Activated CD4-positive, alpha-beta memory T cell treated with anti-CD3 and anti-CD28 coated beads, Interleukin-2, amount 10 ng/mL, durations not matched to agents 7 days and 5 days (primary cell): ENCODE measurements around the gene CHMP3. TPM values are rescaled to one million over a fixed set of nuclear protein-coding genes. Genes with fewer than 3 reads are reported as not detected.

Source experiments
- CTCF ChIA-PET: fragments of 350-600 bp; sonication (Branson Sonifier 250); formaldehyde crosslinking; loops from one replicate; lab custom pipeline; 2021; ENCODE audit warnings: antibody characterized with exemption, inconsistent platforms; lab: Charles Lee
- POLR2A ChIA-PET: fragments of 350-600 bp; sonication (Branson Sonifier 250); formaldehyde crosslinking; loops from one replicate; lab custom pipeline; 2021; ENCODE audit warnings: antibody characterized with exemption; lab: Charles Lee
- DNase-seq: peaks from one replicate; pipeline ENCODE4 v3.0.0-alpha.2; 2020
- H3K27ac Mint-ChIP-seq: one replicate; pipeline ENCODE4 v1.8.0; 2021; ENCODE audit warnings: mild to moderate bottlenecking, mixed read lengths
- H3K27me3 Mint-ChIP-seq: one replicate; pipeline ENCODE4 v1.8.0; 2021; ENCODE audit warnings: mixed read lengths
- H3K36me3 Mint-ChIP-seq: one replicate; pipeline ENCODE4 v1.8.0; 2021; ENCODE audit warnings: low read depth, mixed read lengths
- H3K4me1 Mint-ChIP-seq: one replicate; pipeline ENCODE4 v1.8.0; 2021; ENCODE audit warnings: mixed read lengths
- H3K4me3 Mint-ChIP-seq: one replicate; pipeline ENCODE4 v1.8.0; 2021; ENCODE audit warnings: mild to moderate bottlenecking, mixed read lengths
- H3K9me3 Mint-ChIP-seq: one replicate; pipeline ENCODE4 v1.8.0; 2021; ENCODE audit warnings: mixed read lengths
- total RNA-seq, 2 experiments: library from RNA; stranded (reverse); gene quantifications; one replicate each; pipeline ENCODE4 v1.2.3, GENCODE V29; 2021

Gene CHMP3
- total RNA-seq, 2 experiments from 2014 or later: 39.1 to 41.5 TPM

GRCh38 chr2:86491088-86491487 is 72.2 kb downstream of the CHMP3 start:
- Mint-ChIP-seq H3K36me3 (peaks cover 98% of the 10 kb centered on the region), H3K4me1 (peaks cover under 1% of the 10 kb centered on the region), H3K27me3 (no peaks in the 10 kb centered on the region), H3K9me3 (no peaks in the 10 kb centered on the region), H3K4me3 (no peak overlapping the region), H3K27ac (no peak overlapping the region)
- POLR2A ChIA-PET: interaction anchor here (1.3 kb wide), 1 partner anchor 12 kb away, joined by 3 read pairs; no protein-coding TSS in a partner anchor
- CTCF ChIA-PET: no interaction called here
- no peak for DNase-seq

DNA sequence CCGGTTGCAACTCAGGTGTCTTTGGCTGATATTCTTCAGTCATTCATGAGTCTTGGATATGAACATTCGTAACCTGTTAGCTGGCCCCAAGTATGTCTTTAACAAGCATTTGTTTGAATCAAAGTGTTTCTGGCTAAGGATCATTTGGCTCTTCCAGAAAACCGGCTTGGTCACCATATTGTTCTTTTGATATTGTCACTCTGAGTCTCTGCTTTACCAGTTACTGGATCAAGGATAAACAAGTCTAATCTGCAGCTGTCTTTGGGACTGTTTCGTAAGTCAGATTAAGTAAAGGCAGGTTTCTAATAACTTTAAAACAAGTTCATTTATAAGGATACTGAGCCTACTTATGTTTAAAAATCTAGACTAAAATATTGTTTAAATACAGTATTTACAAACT is 73.0 kb downstream of the CHMP3 start:
- peaks cover 98% of the 10 kb centered on the region for H3K36me3 Mint-ChIP-seq
- no peak for DNase-seq
- CTCF ChIA-PET: no interaction called here
- H3K4me3 Mint-ChIP-seq: no peak overlapping the region
- H3K4me1 Mint-ChIP-seq: peaks cover 8% of the 10 kb centered on the region
- POLR2A ChIA-PET: no interaction called here
- no peak overlapping the region for H3K27ac Mint-ChIP-seq
- no peaks in the 10 kb centered on the region for H3K9me3 Mint-ChIP-seq
- H3K27me3 Mint-ChIP-seq: no peaks in the 10 kb centered on the region

GRCh38 chr2:86489542-86489941 is 73.7 kb downstream of the CHMP3 start:
- Mint-ChIP-seq H3K4me3 (no peak overlapping the region), H3K27me3 (no peaks in the 10 kb centered on the region), H3K27ac (no peak overlapping the region), H3K36me3 (peaks cover 98% of the 10 kb centered on the region), H3K4me1 (peaks cover 14% of the 10 kb centered on the region), H3K9me3 (no peaks in the 10 kb centered on the region)
- CTCF ChIA-PET: no interaction called here
- DNase-seq: no peak
- POLR2A ChIA-PET: no interaction called here

DNA sequence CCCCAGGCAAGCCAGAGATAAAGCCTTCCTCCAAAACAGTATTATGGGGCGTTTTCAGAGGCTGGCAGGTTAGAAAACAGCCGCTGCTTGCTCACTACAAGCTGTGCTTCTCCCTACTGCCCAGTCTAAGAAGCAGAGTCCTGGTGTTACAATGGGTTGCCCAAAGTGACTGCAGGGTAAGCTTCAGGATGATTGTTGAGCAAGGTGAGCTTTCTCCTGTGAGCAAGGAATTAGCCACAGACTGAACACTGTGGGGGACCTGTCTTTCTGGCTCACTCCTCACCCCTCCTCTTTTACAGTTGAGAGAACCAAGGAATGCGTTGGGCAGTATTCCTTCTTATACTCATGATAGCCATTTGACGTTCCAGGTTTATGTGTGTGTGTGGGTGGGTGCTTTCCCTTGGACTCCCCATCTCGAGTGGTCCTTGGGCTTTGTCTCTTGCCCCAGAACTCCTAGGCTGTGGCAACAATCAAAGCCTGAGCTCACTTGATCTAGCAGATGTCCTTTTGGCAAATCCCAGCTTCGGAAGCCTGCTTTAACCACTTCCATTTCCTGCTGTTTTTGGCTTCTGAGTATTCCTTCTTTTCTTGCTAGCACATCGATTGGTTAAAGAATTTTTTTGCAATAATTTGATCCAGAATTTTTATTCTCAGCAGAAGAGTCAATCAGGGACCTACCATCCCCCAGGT is 74.5 kb downstream of the CHMP3 start:
- Mint-ChIP-seq H3K4me3 (no peak overlapping the region), H3K4me1 (peaks cover 16% of the 10 kb centered on the region), H3K9me3 (no peaks in the 10 kb centered on the region), H3K27me3 (no peaks in the 10 kb centered on the region), H3K36me3 (peaks cover 98% of the 10 kb centered on the region), H3K27ac (no peak overlapping the region)
- CTCF ChIA-PET: no interaction called here
- POLR2A ChIA-PET: interaction anchor here (1.3 to 2.1 kb wide), 2 partner anchors 47 to 74 kb away, joined by 4 to 7 read pairs; partner anchors contain the start of gene KDM3A
- no peak for DNase-seq

GRCh38 chr2:86487062-86487461 is 76.2 kb downstream of the CHMP3 start:
- Mint-ChIP-seq H3K9me3 (no peaks in the 10 kb centered on the region), H3K36me3 (peaks cover 100% of the 10 kb centered on the region), H3K27me3 (no peaks in the 10 kb centered on the region), H3K4me3 (no peak overlapping the region), H3K4me1 (peaks cover 21% of the 10 kb centered on the region), H3K27ac (no peak overlapping the region)
- DNase-seq: no peak
- ChIA-PET POLR2A (interaction anchor here (1.3 to 2.1 kb wide), 3 partner anchors 45 to 75 kb away, joined by 4 to 7 read pairs (median 6); partner anchors contain the start of gene KDM3A), CTCF (no interaction called here)

GRCh38 chr2:86485802-86486201 is 77.4 kb downstream of the CHMP3 start:
- no peak overlapping the region for H3K4me3 Mint-ChIP-seq

GRCh38 chr2:86485103-86485502 is 78.1 kb downstream of the CHMP3 start:
- DNase-seq: no peak

More at GRCh38 chr2:86485802-86486201, 77.4 kb downstream of the CHMP3 start:
- Mint-ChIP-seq H3K27me3 (no peaks in the 10 kb centered on the region), H3K4me1 (peaks cover 30% of the 10 kb centered on the region), H3K36me3 (peaks cover 99% of the 10 kb centered on the region), H3K9me3 (no peaks in the 10 kb centered on the region), H3K27ac (no peak overlapping the region)
- ChIA-PET POLR2A (interaction anchor here (0.9 to 2.0 kb wide), 3 partner anchors 44 to 352 kb away, joined by 3 to 6 read pairs (median 3); partner anchors contain the start of gene KDM3A), CTCF (no interaction called here)
- no peak for DNase-seq

DNA sequence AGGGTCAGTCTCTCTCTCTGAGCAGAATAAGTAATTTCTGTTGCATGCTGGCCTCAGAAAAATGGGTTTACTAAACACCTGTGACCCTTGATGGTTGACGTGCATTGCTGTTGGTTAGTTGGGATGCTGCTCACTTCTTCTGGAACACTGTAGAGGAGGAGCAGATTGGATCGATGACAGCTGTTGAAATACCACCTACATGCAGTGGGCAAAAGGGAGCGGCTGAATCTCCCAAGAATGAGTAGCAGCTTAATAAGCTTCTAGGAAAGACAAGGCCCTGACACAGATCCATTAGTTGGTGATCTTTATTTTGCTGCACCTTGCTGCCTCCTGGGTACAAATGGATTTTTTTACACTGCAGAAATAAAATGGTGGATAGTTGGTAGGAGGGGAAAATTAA is 78.9 kb downstream of the CHMP3 start:
- H3K27ac Mint-ChIP-seq: no peak overlapping the region
- H3K4me3 Mint-ChIP-seq: no peak overlapping the region
- H3K4me1 Mint-ChIP-seq: peaks cover 31% of the 10 kb centered on the region

More at GRCh38 chr2:86485103-86485502, 78.1 kb downstream of the CHMP3 start:
- H3K4me1 Mint-ChIP-seq: peaks cover 31% of the 10 kb centered on the region
- no peak overlapping the region for H3K4me3 Mint-ChIP-seq
- H3K36me3 Mint-ChIP-seq: peaks cover 99% of the 10 kb centered on the region
- H3K27me3 Mint-ChIP-seq: no peaks in the 10 kb centered on the region
- H3K27ac Mint-ChIP-seq: no peak overlapping the region
- no peaks in the 10 kb centered on the region for H3K9me3 Mint-ChIP-seq
- ChIA-PET POLR2A (interaction anchor here (0.9 to 2.0 kb wide), 2 partner anchors 44 to 351 kb away, joined by 3 to 6 read pairs; partner anchors contain the start of gene KDM3A), CTCF (no interaction called here)

GRCh38 chr2:86482034-86482433 is 81.2 kb downstream of the CHMP3 start:
- H3K9me3 Mint-ChIP-seq: no peaks in the 10 kb centered on the region
- no peaks in the 10 kb centered on the region for H3K27me3 Mint-ChIP-seq
- no peak overlapping the region for H3K4me3 Mint-ChIP-seq
- ChIA-PET POLR2A (interaction anchor here (2.7 kb wide), 1 partner anchor 40 kb away, joined by 8 read pairs; no protein-coding TSS in a partner anchor), CTCF (no interaction called here)
- peaks cover 97% of the 10 kb centered on the region for H3K36me3 Mint-ChIP-seq
- no peak overlapping the region for H3K27ac Mint-ChIP-seq
- H3K4me1 Mint-ChIP-seq: peaks cover 31% of the 10 kb centered on the region
- no peak for DNase-seq

More for the DNA sequence above, 78.9 kb downstream of the CHMP3 start:
- no peak for DNase-seq
- ChIA-PET CTCF (no interaction called here), POLR2A (no interaction called here)
- no peaks in the 10 kb centered on the region for H3K27me3 Mint-ChIP-seq
- no peaks in the 10 kb centered on the region for H3K9me3 Mint-ChIP-seq
- H3K36me3 Mint-ChIP-seq: peaks cover 99% of the 10 kb centered on the region

GRCh38 chr2:86480105-86480504 is 83.1 kb downstream of the CHMP3 start:
- DNase-seq: no peak
- CTCF ChIA-PET: interaction anchor here (1.4 kb wide), 1 partner anchor 259 kb away, joined by 4 read pairs; no protein-coding TSS in a partner anchor
- no peak overlapping the region for H3K4me3 Mint-ChIP-seq
- H3K36me3 Mint-ChIP-seq: peaks cover 92% of the 10 kb centered on the region
- H3K27me3 Mint-ChIP-seq: no peaks in the 10 kb centered on the region
- H3K27ac Mint-ChIP-seq: no peak overlapping the region
- H3K9me3 Mint-ChIP-seq: no peaks in the 10 kb centered on the region
- H3K4me1 Mint-ChIP-seq: peaks cover 22% of the 10 kb centered on the region
- POLR2A ChIA-PET: interaction anchor here (0.9 to 2.7 kb wide), 4 partner anchors 12 to 142 kb away, joined by 3 to 8 read pairs (median 5); no protein-coding TSS in a partner anchor

DNA sequence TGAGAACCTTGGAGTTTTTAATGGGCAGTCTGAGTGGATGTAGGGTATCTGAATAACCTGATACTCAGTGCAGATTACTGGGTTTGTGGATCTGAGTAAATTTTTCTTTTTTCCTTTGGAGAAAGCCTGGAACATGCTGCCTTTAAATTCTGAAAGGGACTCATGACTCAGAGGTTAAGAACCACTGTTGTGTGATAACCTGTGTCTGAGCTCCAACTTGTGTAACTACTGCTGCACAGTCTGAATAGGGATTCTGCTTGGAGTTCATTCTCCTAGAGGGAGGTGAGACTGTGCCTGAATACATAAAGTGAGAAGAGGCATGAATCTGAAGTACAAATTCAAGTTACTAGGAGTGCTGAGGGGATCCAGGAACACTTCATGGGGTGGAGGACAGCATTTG is 85.9 kb downstream of the CHMP3 start:
- peaks cover 89% of the 10 kb centered on the region for H3K36me3 Mint-ChIP-seq
- H3K4me3 Mint-ChIP-seq: no peak overlapping the region
- H3K4me1 Mint-ChIP-seq: peaks cover 19% of the 10 kb centered on the region
- no peak overlapping the region for H3K27ac Mint-ChIP-seq
- CTCF ChIA-PET: no interaction called here
- H3K9me3 Mint-ChIP-seq: no peaks in the 10 kb centered on the region
- POLR2A ChIA-PET: interaction anchor here (1.2 to 1.4 kb wide), 2 partner anchors 9 to 34 kb away, joined by 3 to 5 read pairs; no protein-coding TSS in a partner anchor
- H3K27me3 Mint-ChIP-seq: no peaks in the 10 kb centered on the region
- DNase-seq: no peak

DNA sequence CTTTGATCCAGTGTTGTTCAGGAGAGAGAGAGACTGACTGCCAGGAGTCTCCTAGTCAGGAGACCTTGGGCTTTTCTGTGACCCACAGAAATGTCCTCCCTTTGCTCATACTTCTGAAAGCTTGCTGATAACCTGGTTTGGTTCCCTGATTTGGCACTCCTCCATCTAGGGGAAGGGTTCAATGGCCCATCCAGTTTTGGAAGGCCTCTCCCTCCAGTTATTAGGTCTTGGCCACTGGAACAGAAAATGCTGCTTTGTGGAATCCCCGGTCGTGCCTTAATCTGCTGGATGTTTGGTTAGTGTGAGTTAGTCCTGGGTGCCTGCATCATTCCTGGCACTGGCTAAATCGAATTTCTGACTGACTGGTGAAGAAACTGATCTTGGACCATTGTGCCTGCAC is 86.3 kb downstream of the CHMP3 start:
- H3K4me1 Mint-ChIP-seq: peaks cover 14% of the 10 kb centered on the region
- H3K9me3 Mint-ChIP-seq: no peaks in the 10 kb centered on the region
- H3K27me3 Mint-ChIP-seq: no peaks in the 10 kb centered on the region
- H3K4me3 Mint-ChIP-seq: no peak overlapping the region
- no peak overlapping the region for H3K27ac Mint-ChIP-seq
- peaks cover 88% of the 10 kb centered on the region for H3K36me3 Mint-ChIP-seq
- ChIA-PET CTCF (no interaction called here), POLR2A (interaction anchor here (1.2 kb wide), 2 partner anchors 9 to 34 kb away, joined by 3 read pairs; no protein-coding TSS in a partner anchor)
- DNase-seq: no peak

DNA sequence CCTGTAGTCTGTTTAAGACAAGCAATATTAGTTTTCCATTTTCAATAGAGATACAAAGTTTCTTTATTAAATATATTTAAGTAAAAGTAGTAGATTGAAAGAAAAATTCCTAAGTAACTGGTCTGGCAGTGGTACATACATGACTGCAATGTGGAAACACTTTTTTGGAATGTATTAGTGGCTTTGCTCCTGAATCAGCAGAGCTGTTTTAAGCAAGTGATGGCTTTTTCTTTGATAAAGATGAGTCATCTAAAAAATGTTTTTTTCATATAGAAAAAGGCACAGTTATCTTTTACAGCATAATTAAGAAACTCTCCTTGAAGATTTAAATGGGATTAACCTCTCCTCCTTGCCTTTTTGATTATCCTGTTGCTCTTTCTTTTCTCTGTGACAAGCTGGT is 87.2 kb downstream of the CHMP3 start:
- ChIA-PET POLR2A (interaction anchor here (1.2 kb wide), 2 partner anchors 8 to 33 kb away, joined by 3 read pairs; no protein-coding TSS in a partner anchor), CTCF (no interaction called here)
- Mint-ChIP-seq H3K27me3 (no peaks in the 10 kb centered on the region), H3K9me3 (no peaks in the 10 kb centered on the region), H3K27ac (no peak overlapping the region), H3K36me3 (peaks cover 86% of the 10 kb centered on the region), H3K4me1 (peaks cover 10% of the 10 kb centered on the region), H3K4me3 (no peak overlapping the region)
- no peak for DNase-seq
